IPS-20b (cell line): ENCODE results near the gene PLA2G2F.

Experiments used
- H3K27ac ChIP-seq: one replicate; pipeline ENCODE4 v1.5.1; 2013; ENCODE audit warnings: low read length
- H3K27me3 ChIP-seq: 2 replicates; pipeline ENCODE4 v1.6.1; 2013; ENCODE audit warnings: mild to moderate bottlenecking, low read length, inconsistent platforms; ENCODE audit not compliant: insufficient read depth
- H3K36me3 ChIP-seq: 2 replicates; pipeline ENCODE4 v1.6.1; 2013; ENCODE audit warnings: low read depth, mild to moderate bottlenecking, inconsistent platforms, low read length, moderate library complexity; ENCODE audit not compliant: insufficient read depth
- H3K4me1 ChIP-seq: 2 replicates; pipeline ENCODE4 v1.6.1; 2013; ENCODE audit warnings: mild to moderate bottlenecking, control low read depth, inconsistent platforms, low read length, moderate library complexity; ENCODE audit not compliant: insufficient read depth
- H3K4me3 ChIP-seq: 2 replicates; pipeline ENCODE4 v1.5.1; 2013; ENCODE audit warnings: mild to moderate bottlenecking, low read length, inconsistent platforms
- H3K9ac ChIP-seq: 2 replicates; pipeline ENCODE4 v1.6.1; 2013; ENCODE audit warnings: low read depth, mild to moderate bottlenecking, inconsistent platforms, low read length, moderate library complexity
- H3K9me3 ChIP-seq: 2 replicates; pipeline ENCODE4 v1.6.1; 2013; ENCODE audit warnings: mild to moderate bottlenecking, low read depth, low read length, inconsistent platforms; ENCODE audit not compliant: insufficient read depth

PLA2G2F gene

GRCh38 chr1:20198918-20199317, 59.8 kb downstream of the PLA2G2F start:
- no peak overlapping the region for H3K4me3 ChIP-seq
- no peaks in the 10 kb centered on the region for H3K27me3 ChIP-seq
- no peaks in the 10 kb centered on the region for H3K9me3 ChIP-seq
- H3K9ac ChIP-seq, result no peak overlapping the region
- H3K4me1 ChIP-seq, result peaks cover 8% of the 10 kb centered on the region
- no peaks in the 10 kb centered on the region for H3K36me3 ChIP-seq
- no peak overlapping the region for H3K27ac ChIP-seq

GRCh38 chr1:20199403-20199802, 60.3 kb downstream of the PLA2G2F start:
- Histone ChIP-seq H3K4me3 (no peak overlapping the region), H3K36me3 (no peaks in the 10 kb centered on the region), H3K9me3 (no peaks in the 10 kb centered on the region), H3K27ac (no peak overlapping the region), H3K27me3 (no peaks in the 10 kb centered on the region), H3K9ac (no peak overlapping the region), H3K4me1 (peaks cover 5% of the 10 kb centered on the region)

- H3K9me3 ChIP-seq, result no peaks in the 10 kb centered on the region
- no peak overlapping the region for H3K27ac ChIP-seq
- no peaks in the 10 kb centered on the region for H3K36me3 ChIP-seq
- H3K9ac ChIP-seq, result no peak overlapping the region
- no peak overlapping the region for H3K4me3 ChIP-seq
- peaks cover 2% of the 10 kb centered on the region for H3K4me1 ChIP-seq
- no peaks in the 10 kb centered on the region for H3K27me3 ChIP-seq
Observed at GRCh38 chr1:20199840-20200239, 60.7 kb downstream of the PLA2G2F start.
